ENCODE measurements around the gene DNASE2B. TPM values are rescaled to one million over a fixed set of nuclear protein-coding genes. Genes with fewer than 3 reads are reported as not detected.
A peak's percentile ranks its signal among the peaks of the same experiment; 100 is the strongest.

Gene DNASE2B
- polyA plus RNA-seq, 2 of the 4 experiments (the other 2 are of a cell fraction) = not detected

GRCh38 chr1:84403347-84403746 is 5.1 kb downstream of the DNASE2B start:
- no peak overlapping the region for H3K4me3 ChIP-seq
- ChIA-PET POLR2A (no interaction called here), CTCF (no interaction called here)
- TF ChIP-seq MAFK (IDR thresholded peaks at IDR 0.05; ENCODE audit: partially characterized antibody) = no peak
- FAIRE-seq (no peak), DNase-seq (ENCODE audit: low read depth in 1 of 2, low spot score in 1 of 2) (no peak), ATAC-seq (no peak)
- WGBS (ENCODE audit: missing lambda C conversion rate) = 91% methylated on average over 2 of the region's 2 CpGs
- H3K27ac ChIP-seq = no peak overlapping the region
- no peaks in the 10 kb centered on the region for H3K9me3 ChIP-seq
- no peak overlapping the region for H3K4me2 ChIP-seq
- peaks cover 6% of the 10 kb centered on the region; the same call in 1 of the 3 replicates for H3K4me1 ChIP-seq

- peak in 1 of 2 experiments; percentile 29 for DNase-seq (ENCODE audit: low read depth in 1 of 2, low spot score in 1 of 2)
- POLR2A ChIA-PET = no interaction called here
- Histone ChIP-seq H3K4me3 (no peak overlapping the region), H3K27ac (no peak overlapping the region; a peak in 1 of 6 replicates), H3K9me3 (no peaks in the 10 kb centered on the region), H3K4me1 (peaks cover 14% of the 10 kb centered on the region; the same call in 2 of the 3 replicates), H3K4me2 (no peak overlapping the region)
- no peak for ATAC-seq
- TF ChIP-seq MAZ (IDR thresholded peaks at IDR 0.05; ENCODE audit: borderline replicate concordance, low read depth, low read length) = no peak
- TF ChIP-seq RFX5 (IDR thresholded peaks at IDR 0.05) = no peak
- TF ChIP-seq ZC3H11A (IDR thresholded peaks at IDR 0.05) = no peak
- no peak for TF ChIP-seq MAFK (IDR thresholded peaks at IDR 0.05; ENCODE audit: partially characterized antibody)
- TF ChIP-seq CEBPB (IDR thresholded peaks at IDR 0.05) = no peak
- FAIRE-seq = no peak
- CTCF ChIA-PET = interaction anchor here (1.3 kb wide), 1 partner anchor 11 kb away, joined by 3 read pairs; no protein-coding TSS in a partner anchor
- WGBS (ENCODE audit: missing lambda C conversion rate) = 83% methylated on average over 1 of the region's 1 CpG
Measured at GRCh38 chr1:84406346-84406861, 8.1 kb downstream of the DNASE2B start.

GRCh38 chr1:84407524-84407923 is 9.2 kb downstream of the DNASE2B start:
- no peak overlapping the region for H3K4me3 ChIP-seq
- no peak for ATAC-seq
- no peaks in the 10 kb centered on the region for H3K9me3 ChIP-seq
- no peak for DNase-seq (ENCODE audit: low read depth in 1 of 2, low spot score in 1 of 2)
- H3K27ac ChIP-seq = no peak overlapping the region; a peak in 1 of 6 replicates
- FAIRE-seq = no peak
- no peak overlapping the region for H3K4me2 ChIP-seq
- WGBS (ENCODE audit: missing lambda C conversion rate) = 25% methylated on average over 1 of the region's 1 CpG
- H3K4me1 ChIP-seq = peaks cover 14% of the 10 kb centered on the region; the same call in 2 of the 3 replicates
- no peak for TF ChIP-seq FOSB (CRISPR knock-in tag; IDR thresholded peaks at IDR 0.05)
- TF ChIP-seq ZSCAN20 (CRISPR knock-in tag; IDR thresholded peaks at IDR 0.05) = no peak
- TF ChIP-seq EP300 (IDR thresholded peaks at IDR 0.05) = no peak
- TF ChIP-seq CHD2 (IDR thresholded peaks at IDR 0.05; ENCODE audit: low read length, partially characterized antibody) = no peak
- TF ChIP-seq PHF8 (IDR thresholded peaks at IDR 0.05; ENCODE audit: borderline replicate concordance, low read depth) = no peak
- no peak for TF ChIP-seq NR3C1 (IDR thresholded peaks at IDR 0.05)
- TF ChIP-seq MAX (IDR thresholded peaks at IDR 0.05) = no peak
- no peak for TF ChIP-seq EHMT2 (IDR thresholded peaks at IDR 0.05; ENCODE audit: low read depth)
- TF ChIP-seq HMGXB4 (CRISPR knock-in tag; IDR thresholded peaks at IDR 0.05; ENCODE audit: borderline replicate concordance) = no peak
- no peak for TF ChIP-seq MYC (IDR thresholded peaks at IDR 0.05; ENCODE audit: borderline replicate concordance, low read length)
- TF ChIP-seq CHD4 (IDR thresholded peaks at IDR 0.05; ENCODE audit: borderline replicate concordance) = no peak
- TF ChIP-seq ZNF302 (CRISPR knock-in tag; IDR thresholded peaks at IDR 0.05) = no peak
- no peak for TF ChIP-seq ESRRA (IDR thresholded peaks at IDR 0.05; ENCODE audit: borderline replicate concordance, low read length)
- no peak for TF ChIP-seq EHF (CRISPR knock-in tag; IDR thresholded peaks at IDR 0.05)
- no peak for TF ChIP-seq CBX8 (IDR thresholded peaks at IDR 0.05)
- no peak for TF ChIP-seq TFCP2L1 (CRISPR knock-in tag; IDR thresholded peaks at IDR 0.05)
- no peak for TF ChIP-seq RNF2 (IDR thresholded peaks at IDR 0.05; ENCODE audit: borderline replicate concordance, low read depth)
- CTCF ChIA-PET = no interaction called here
- POLR2A ChIA-PET = no interaction called here

Measured in A549 (cell line).